ENCODE data around the gene INTS6. TPM values are rescaled to one million over a fixed set of nuclear protein-coding genes. Genes with fewer than 3 reads are reported as not detected.
A peak's percentile ranks its signal among the peaks of the same experiment; 100 is the strongest.

The INTS6 gene
- total RNA-seq, 4 donors from 2014 or later, result 30.8 to 60.1 (median 45.5) TPM

DNA sequence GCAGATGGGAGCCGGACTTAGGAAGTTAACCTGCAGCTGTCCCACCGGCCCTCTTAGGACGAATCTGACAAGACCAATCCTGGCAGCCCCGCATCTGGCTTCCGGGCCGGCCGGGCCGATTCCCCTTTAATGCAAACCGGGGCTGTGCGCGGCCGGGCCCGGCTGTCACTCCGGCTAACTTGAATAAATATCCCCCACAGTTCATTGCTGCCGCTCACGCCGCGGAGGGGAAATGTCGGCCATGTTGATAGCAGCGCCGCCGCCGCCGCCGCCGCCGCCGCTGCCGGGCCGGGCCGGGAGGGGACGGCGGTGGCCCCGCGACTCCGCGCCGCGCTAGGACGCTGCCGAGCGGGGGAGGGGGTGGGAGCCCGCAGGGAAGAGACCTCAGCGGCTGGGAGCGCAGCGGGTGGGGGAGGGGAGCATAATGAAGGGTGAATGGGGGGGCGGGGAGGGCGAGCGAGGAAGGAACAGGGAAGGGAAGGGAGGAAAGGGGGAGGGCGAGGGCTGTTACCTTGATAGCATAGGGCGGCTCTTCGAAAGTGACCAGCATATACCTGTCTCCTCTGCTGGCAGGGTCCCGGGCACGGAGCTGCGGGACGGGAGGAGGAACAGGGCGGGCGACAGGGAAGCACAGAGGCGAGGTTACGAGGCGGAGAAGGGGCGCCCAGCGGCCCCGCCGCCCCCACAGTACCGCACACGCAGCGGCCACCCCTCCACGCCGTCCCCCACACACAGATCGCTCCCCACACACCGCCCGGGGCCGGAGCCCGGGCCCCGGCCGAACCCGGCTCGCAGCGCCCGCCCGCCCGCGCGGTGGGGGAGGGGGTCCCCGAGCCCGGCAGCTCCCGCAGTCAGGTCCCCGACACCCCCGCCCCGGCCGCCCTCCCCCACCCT is 1.1 kb downstream of the INTS6 start:
- Histone ChIP-seq H3K27me3 (no peaks in the 10 kb centered on the region), H3K4me3 (peak overlapping the region; percentile 77 to 97 (median 92)), H3K9me3 (no peaks in the 10 kb centered on the region), H3K27ac (peak overlapping the region; percentile 99 to 100 (median 99)), H3K36me3 (peaks cover 0 to 29% (median 0%) of the 10 kb centered on the region in 3 donors), H3K4me1 (peaks cover 0 to 50% (median 20%) of the 10 kb centered on the region in 4 donors)
- WGBS, 2 donors, result 1% methylated on average over 43 to 57 of the region's 92 CpGs
- peak; percentile 62 to 73 for DNase-seq (ENCODE audit: low spot score in 2 of 2)
- TF ChIP-seq EP300 (IDR thresholded peaks at IDR 0.05) (peak in 1 of 2 donors; percentile 57), POLR2A (IDR thresholded peaks at IDR 0.05) (peak in 1 of 2 donors; percentile 40)
- TF ChIP-seq, protein P1, sequence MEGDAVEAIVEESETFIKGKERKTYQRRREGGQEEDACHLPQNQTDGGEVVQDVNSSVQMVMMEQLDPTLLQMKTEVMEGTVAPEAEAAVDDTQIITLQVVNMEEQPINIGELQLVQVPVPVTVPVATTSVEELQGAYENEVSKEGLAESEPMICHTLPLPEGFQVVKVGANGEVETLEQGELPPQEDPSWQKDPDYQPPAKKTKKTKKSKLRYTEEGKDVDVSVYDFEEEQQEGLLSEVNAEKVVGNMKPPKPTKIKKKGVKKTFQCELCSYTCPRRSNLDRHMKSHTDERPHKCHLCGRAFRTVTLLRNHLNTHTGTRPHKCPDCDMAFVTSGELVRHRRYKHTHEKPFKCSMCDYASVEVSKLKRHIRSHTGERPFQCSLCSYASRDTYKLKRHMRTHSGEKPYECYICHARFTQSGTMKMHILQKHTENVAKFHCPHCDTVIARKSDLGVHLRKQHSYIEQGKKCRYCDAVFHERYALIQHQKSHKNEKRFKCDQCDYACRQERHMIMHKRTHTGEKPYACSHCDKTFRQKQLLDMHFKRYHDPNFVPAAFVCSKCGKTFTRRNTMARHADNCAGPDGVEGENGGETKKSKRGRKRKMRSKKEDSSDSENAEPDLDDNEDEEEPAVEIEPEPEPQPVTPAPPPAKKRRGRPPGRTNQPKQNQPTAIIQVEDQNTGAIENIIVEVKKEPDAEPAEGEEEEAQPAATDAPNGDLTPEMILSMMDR (IDR thresholded peaks at IDR 0.05), result no peak

DNA sequence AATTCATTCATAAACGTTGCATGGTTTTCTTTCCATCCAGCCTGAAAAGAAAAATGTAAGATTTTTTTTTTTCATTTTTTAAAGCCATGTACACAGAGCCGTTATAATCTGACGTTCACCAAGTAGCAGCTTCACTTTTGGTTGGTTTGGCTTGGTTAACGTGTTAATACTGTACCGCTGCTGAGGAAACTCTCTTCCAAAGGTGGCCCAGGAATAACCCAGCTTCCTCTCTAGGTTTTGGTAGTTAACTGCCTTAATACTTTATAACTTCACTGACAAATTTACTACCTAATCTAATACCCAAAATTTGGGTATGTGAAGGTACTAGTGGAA is 1.7 kb downstream of the INTS6 start:
- TF ChIP-seq, protein P1 (IDR thresholded peaks at IDR 0.05), result no peak
- no peak for TF ChIP-seq EP300 (IDR thresholded peaks at IDR 0.05)
- no peak for TF ChIP-seq POLR2A (IDR thresholded peaks at IDR 0.05)
- Histone ChIP-seq H3K27ac (peak overlapping the region; percentile 99 to 100 (median 99)), H3K27me3 (no peaks in the 10 kb centered on the region), H3K9me3 (no peaks in the 10 kb centered on the region), H3K4me1 (peaks cover 0 to 50% (median 20%) of the 10 kb centered on the region in 4 donors), H3K4me3 (peak overlapping the region; percentile 77 to 97 (median 92)), H3K36me3 (peaks cover 0 to 23% (median 0%) of the 10 kb centered on the region in 3 donors)
- no peak for DNase-seq (ENCODE audit: low spot score in 2 of 2)
- 1 to 2% methylated on average over 5 of the region's 5 CpGs for WGBS, 2 donors

DNA sequence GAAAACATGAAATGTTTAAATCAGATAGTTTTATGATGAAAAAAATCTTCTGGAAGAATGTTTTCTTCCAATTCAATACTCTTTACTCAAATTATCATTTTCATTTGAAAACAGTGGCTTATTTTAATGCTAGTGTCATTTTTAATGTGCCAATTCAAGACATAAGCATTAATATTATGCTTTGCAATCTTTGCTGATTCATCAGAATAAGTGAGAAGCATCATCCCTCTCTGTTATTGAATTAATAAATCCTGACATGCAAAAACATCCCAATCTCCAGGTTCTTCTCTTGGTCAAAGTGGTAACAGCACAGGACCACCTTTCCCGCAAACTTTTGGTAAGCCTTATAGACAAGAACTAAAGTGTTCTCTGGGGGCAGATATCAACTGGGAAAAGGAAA is 3.8 kb downstream of the INTS6 start:
- peaks cover 0 to 10% (median 0%) of the 10 kb centered on the region in 3 donors for H3K36me3 ChIP-seq
- H3K27me3 ChIP-seq, result no peaks in the 10 kb centered on the region
- peaks cover 0 to 34% (median 8%) of the 10 kb centered on the region in 4 donors for H3K4me1 ChIP-seq
- no peak overlapping the region for H3K4me3 ChIP-seq
- no peaks in the 10 kb centered on the region for H3K9me3 ChIP-seq
- WGBS, 2 donors, result 100% methylated on average over 1 of the region's 1 CpG
- TF ChIP-seq, protein P1 (IDR thresholded peaks at IDR 0.05), result no peak
- no peak for TF ChIP-seq EP300 (IDR thresholded peaks at IDR 0.05)
- TF ChIP-seq POLR2A (IDR thresholded peaks at IDR 0.05), result no peak
- no peak for DNase-seq (ENCODE audit: low spot score in 2 of 2)
- H3K27ac ChIP-seq, result no peak overlapping the region

DNA sequence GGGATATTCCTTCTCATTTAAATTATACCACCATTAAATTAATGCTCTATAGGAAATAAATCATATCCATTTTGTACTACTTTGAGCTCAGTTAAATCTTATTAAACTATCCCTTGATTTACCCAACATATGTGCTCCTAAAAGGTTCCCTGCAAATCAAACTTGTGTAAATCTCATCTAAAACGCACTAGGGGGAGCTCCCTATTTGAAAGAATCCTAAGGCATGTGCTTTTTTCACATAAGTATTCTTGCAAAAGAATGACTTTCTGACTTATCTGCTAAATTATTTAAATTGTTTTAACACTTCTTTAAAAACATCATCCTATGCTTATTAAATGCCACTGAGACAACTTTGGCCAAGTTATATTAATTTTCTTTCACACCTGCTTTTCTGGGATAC is 7.9 kb downstream of the INTS6 start:
- 36 to 53% methylated on average over 1 of the region's 1 CpG for WGBS, 2 donors
- Histone ChIP-seq H3K27me3 (no peaks in the 10 kb centered on the region), H3K36me3 (peaks cover 0 to 6% (median 0%) of the 10 kb centered on the region in 3 donors), H3K27ac (no peak overlapping the region), H3K9me3 (no peaks in the 10 kb centered on the region), H3K4me1 (peaks cover 0 to 19% (median 0%) of the 10 kb centered on the region in 4 donors), H3K4me3 (no peak overlapping the region)
- TF ChIP-seq, protein P1 (IDR thresholded peaks at IDR 0.05), result peak in 3 of 5 experiments; percentile 8 to 18 (median 9)
- no peak for TF ChIP-seq EP300 (IDR thresholded peaks at IDR 0.05)
- no peak for DNase-seq (ENCODE audit: low spot score in 2 of 2)

DNA sequence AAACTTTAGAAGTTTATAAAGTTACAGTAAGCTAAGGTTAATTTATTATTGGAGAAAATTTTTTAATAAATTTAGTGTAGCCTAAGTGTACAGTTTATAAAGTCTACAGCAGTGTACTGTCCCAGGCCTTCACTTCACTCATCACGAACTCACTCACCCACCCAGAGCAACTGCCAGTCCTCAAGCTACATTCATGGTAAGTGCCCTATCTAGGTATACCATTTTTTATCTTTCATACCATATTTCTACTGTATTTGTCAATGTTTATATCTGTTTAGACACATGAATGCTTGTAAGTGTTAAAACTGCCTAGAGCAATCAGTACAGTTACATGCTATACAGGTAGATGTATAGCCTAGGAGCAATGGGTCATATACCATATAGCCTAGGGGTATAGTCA is 12.5 kb downstream of the INTS6 start:
- Histone ChIP-seq H3K4me1 (peaks cover 0 to 4% (median 0%) of the 10 kb centered on the region in 4 donors), H3K27me3 (no peaks in the 10 kb centered on the region), H3K4me3 (no peak overlapping the region), H3K36me3 (no peaks in the 10 kb centered on the region), H3K9me3 (no peaks in the 10 kb centered on the region), H3K27ac (no peak overlapping the region)
- TF ChIP-seq POLR2A (IDR thresholded peaks at IDR 0.05) (no peak), EP300 (IDR thresholded peaks at IDR 0.05) (no peak)
- TF ChIP-seq, protein P1 (IDR thresholded peaks at IDR 0.05), result no peak
- no peak for DNase-seq (ENCODE audit: low spot score in 2 of 2)
- WGBS, 2 donors, result 98 to 100% methylated on average over 1 of the region's 1 CpG
